ENCODE results near the gene CFAP58. TPM values are rescaled to one million over a fixed set of nuclear protein-coding genes. Genes with fewer than 3 reads are reported as not detected.

The CFAP58 gene
- total RNA-seq, 4 donors from 2014 or later = 0.29 to 2.2 (median 1.3) TPM

- Histone ChIP-seq H3K4me1 (peaks cover 11 to 29% of the 10 kb centered on the region in 2 donors), H3K36me3 (no peaks in the 10 kb centered on the region), H3K27ac (peak overlapping the region; percentile 38 to 72), H3K27me3 (no peaks in the 10 kb centered on the region), H3K9me3 (no peaks in the 10 kb centered on the region), H3K4me3 (no peak overlapping the region)
- intact Hi-C loops (cut with DNase I; ENCODE audit: low total_unique reads) = no loop called here
- TF ChIP-seq POLR2A (IDR thresholded peaks at IDR 0.05) (no peak), CTCF (IDR thresholded peaks at IDR 0.05) (no peak)
- DNase-seq = no peak
Measured at GRCh38 chr10:104317726-104318299, 35.8 kb upstream of the CFAP58 start.

- H3K36me3 ChIP-seq = no peaks in the 10 kb centered on the region
- no peaks in the 10 kb centered on the region for H3K9me3 ChIP-seq
- TF ChIP-seq POLR2A (IDR thresholded peaks at IDR 0.05) (no peak), CTCF (IDR thresholded peaks at IDR 0.05) (no peak)
- H3K27me3 ChIP-seq = no peaks in the 10 kb centered on the region
- H3K4me1 ChIP-seq = peaks cover 11 to 29% of the 10 kb centered on the region in 2 donors
- H3K27ac ChIP-seq = peak overlapping the region; percentile 38 to 72
- DNase-seq = no peak
- intact Hi-C loops (cut with DNase I; ENCODE audit: low total_unique reads) = no loop called here
- no peak overlapping the region for H3K4me3 ChIP-seq
Measured at GRCh38 chr10:104318326-104318725, 35.3 kb upstream of the CFAP58 start.

GRCh38 chr10:104318810-104319741 lies 34.6 kb upstream of the CFAP58 start:
- Histone ChIP-seq H3K9me3 (no peaks in the 10 kb centered on the region), H3K4me3 (no peak overlapping the region)

GRCh38 chr10:104321226-104321625 lies 32.4 kb upstream of the CFAP58 start:
- Histone ChIP-seq H3K4me1 (peaks cover 22 to 43% of the 10 kb centered on the region in 2 donors), H3K4me3 (no peak overlapping the region), H3K9me3 (no peaks in the 10 kb centered on the region), H3K27me3 (no peaks in the 10 kb centered on the region), H3K27ac (peak overlapping the region; percentile 0 to 72), H3K36me3 (no peaks in the 10 kb centered on the region)
- DNase-seq = peak in 1 of 2 donors; percentile 36
- intact Hi-C loops (cut with DNase I; ENCODE audit: low total_unique reads) = no loop called here
- no peak for TF ChIP-seq CTCF (IDR thresholded peaks at IDR 0.05)
- TF ChIP-seq POLR2A (IDR thresholded peaks at IDR 0.05) = no peak

More at GRCh38 chr10:104318810-104319741, 34.6 kb upstream of the CFAP58 start:
- no peaks in the 10 kb centered on the region for H3K27me3 ChIP-seq
- no peak for TF ChIP-seq CTCF (IDR thresholded peaks at IDR 0.05)
- no peak for TF ChIP-seq POLR2A (IDR thresholded peaks at IDR 0.05)
- intact Hi-C loops (cut with DNase I; ENCODE audit: low total_unique reads) = no loop called here
- H3K27ac ChIP-seq = peak overlapping the region; percentile 20 to 72
- DNase-seq = peak; percentile 71 to 74
- no peaks in the 10 kb centered on the region for H3K36me3 ChIP-seq
- H3K4me1 ChIP-seq = peaks cover 11 to 29% of the 10 kb centered on the region in 2 donors

All from uterus (tissue), 4 donors.